Endothelial cell (in vitro differentiated cells): Measurements from ENCODE around the gene POLN. TPM values are rescaled to one million over a fixed set of nuclear protein-coding genes. Genes with fewer than 3 reads are reported as not detected.

Experiments used
- DNase-seq: peaks from one replicate; pipeline ENCODE4 v3.0.0; 2021; ENCODE audit warnings: low spot score
- H3K27ac Mint-ChIP-seq: one replicate; pipeline ENCODE4 v1.8.0; 2021; ENCODE audit warnings: mixed read lengths, inconsistent platforms; ENCODE audit not compliant: unreplicated experiment
- H3K27me3 Mint-ChIP-seq: one replicate; pipeline ENCODE4 v1.8.0; 2021; ENCODE audit warnings: mild to moderate bottlenecking, moderate library complexity, mixed read lengths, inconsistent platforms; ENCODE audit not compliant: unreplicated experiment
- H3K36me3 Mint-ChIP-seq: one replicate; pipeline ENCODE4 v1.8.0; 2021; ENCODE audit warnings: mild to moderate bottlenecking, low read depth, mixed read lengths, inconsistent platforms; ENCODE audit not compliant: unreplicated experiment
- H3K4me1 Mint-ChIP-seq: one replicate; pipeline ENCODE4 v1.8.0; 2021; ENCODE audit warnings: mild to moderate bottlenecking, mixed read lengths, inconsistent platforms; ENCODE audit not compliant: unreplicated experiment
- H3K4me3 Mint-ChIP-seq: one replicate; pipeline ENCODE4 v1.8.0; 2021; ENCODE audit warnings: mild to moderate bottlenecking, mixed read lengths, inconsistent platforms; ENCODE audit not compliant: unreplicated experiment
- H3K9me3 Mint-ChIP-seq: one replicate; pipeline ENCODE4 v1.8.0; 2021; ENCODE audit warnings: mixed read lengths, inconsistent platforms; ENCODE audit not compliant: unreplicated experiment
- total RNA-seq: library from RNA; stranded (reverse); fragmentation: NEBNext Ultra II Directional; extraction: Animal tissue kit (Norgen Biotek cat#: 25700); gene quantifications from one replicate; pipeline ENCODE4 v1.2.1, GENCODE V29; 2021; ENCODE audit not compliant: unreplicated experiment
- TF ChIP-seq, protein P1 (sequence below): fragments of 200-600 bp; sonication (generic); IDR thresholded peaks from one replicate; pipeline ENCODE4 v1.5.0; 2021; ENCODE audit warnings: antibody characterized with exemption; ENCODE audit not compliant: unreplicated experiment

POLN gene
- total RNA-seq, 1 donor from 2014 or later, result 2.5 TPM

DNA sequence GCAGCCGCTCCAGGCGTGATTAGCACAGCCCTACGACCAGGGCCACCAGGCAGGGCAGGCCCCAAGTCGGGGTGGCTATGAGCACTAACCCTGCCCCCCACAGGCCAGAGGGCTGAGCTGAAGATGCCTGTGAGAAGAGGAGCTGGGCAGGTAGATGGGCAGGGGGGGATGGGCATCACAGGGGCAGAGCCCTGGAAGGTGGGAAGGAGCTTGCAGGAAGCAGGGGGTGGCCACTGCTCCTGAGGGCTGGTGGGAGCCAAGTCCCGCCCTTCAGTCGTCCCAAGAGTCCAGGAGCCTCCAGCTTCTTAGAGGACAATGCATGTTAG lies 27.2 kb upstream of the POLN start:
- no peaks in the 10 kb centered on the region for H3K4me1 Mint-ChIP-seq
- no peak overlapping the region for H3K27ac Mint-ChIP-seq
- H3K36me3 Mint-ChIP-seq, result peaks cover 4% of the 10 kb centered on the region
- H3K9me3 Mint-ChIP-seq, result no peaks in the 10 kb centered on the region
- no peak for DNase-seq
- TF ChIP-seq, protein P1, sequence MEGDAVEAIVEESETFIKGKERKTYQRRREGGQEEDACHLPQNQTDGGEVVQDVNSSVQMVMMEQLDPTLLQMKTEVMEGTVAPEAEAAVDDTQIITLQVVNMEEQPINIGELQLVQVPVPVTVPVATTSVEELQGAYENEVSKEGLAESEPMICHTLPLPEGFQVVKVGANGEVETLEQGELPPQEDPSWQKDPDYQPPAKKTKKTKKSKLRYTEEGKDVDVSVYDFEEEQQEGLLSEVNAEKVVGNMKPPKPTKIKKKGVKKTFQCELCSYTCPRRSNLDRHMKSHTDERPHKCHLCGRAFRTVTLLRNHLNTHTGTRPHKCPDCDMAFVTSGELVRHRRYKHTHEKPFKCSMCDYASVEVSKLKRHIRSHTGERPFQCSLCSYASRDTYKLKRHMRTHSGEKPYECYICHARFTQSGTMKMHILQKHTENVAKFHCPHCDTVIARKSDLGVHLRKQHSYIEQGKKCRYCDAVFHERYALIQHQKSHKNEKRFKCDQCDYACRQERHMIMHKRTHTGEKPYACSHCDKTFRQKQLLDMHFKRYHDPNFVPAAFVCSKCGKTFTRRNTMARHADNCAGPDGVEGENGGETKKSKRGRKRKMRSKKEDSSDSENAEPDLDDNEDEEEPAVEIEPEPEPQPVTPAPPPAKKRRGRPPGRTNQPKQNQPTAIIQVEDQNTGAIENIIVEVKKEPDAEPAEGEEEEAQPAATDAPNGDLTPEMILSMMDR, result no peak
- no peak overlapping the region for H3K4me3 Mint-ChIP-seq
- H3K27me3 Mint-ChIP-seq, result peaks cover 10% of the 10 kb centered on the region

DNA sequence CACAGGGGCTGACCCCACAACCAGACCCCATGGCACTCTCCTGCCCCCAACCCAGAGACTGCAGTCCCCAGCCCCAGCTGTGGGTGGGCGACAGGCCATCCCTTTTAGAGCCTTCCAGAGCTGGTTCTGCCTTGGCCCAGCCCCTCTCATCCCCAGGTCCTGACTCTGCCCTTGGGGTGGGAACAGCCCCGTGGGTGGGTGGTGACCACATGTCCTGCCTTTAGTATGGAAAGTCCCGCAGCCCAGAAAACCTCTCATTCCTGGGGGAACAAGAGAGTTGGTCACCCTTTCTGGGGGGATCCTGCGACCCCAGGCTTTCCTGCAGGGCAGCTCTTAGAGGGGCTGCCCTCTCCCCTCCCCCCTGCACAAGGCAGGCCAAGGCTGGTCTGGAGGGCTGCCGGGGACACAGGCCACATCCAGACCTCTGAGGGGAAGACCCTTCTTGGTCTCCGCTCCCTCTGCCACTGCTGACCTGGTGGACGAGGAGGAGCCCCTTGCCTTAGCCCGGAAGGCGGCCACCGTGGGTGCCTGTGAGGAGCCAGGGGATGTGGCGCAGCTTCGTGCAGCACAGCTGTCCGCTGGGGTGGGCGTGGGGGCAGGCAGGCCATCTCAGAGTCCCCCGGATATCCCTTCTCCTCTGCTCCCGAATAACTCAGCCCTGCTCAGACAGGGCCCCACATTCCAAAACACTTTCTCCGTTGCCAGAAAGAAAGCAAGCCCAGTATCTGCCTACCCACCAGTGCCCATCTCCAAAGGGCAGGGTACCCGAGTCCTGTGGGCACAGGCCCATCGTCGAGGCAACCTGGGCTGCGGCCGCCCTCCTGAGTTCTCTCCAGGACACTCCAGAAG lies 26.7 kb upstream of the POLN start:
- H3K9me3 Mint-ChIP-seq, result no peaks in the 10 kb centered on the region
- TF ChIP-seq, protein P1, result no peak
- H3K27ac Mint-ChIP-seq, result no peak overlapping the region
- DNase-seq, result no peak
- peaks cover 4% of the 10 kb centered on the region for H3K36me3 Mint-ChIP-seq
- peaks cover 14% of the 10 kb centered on the region for H3K27me3 Mint-ChIP-seq
- no peak overlapping the region for H3K4me3 Mint-ChIP-seq
- H3K4me1 Mint-ChIP-seq, result no peaks in the 10 kb centered on the region

DNA sequence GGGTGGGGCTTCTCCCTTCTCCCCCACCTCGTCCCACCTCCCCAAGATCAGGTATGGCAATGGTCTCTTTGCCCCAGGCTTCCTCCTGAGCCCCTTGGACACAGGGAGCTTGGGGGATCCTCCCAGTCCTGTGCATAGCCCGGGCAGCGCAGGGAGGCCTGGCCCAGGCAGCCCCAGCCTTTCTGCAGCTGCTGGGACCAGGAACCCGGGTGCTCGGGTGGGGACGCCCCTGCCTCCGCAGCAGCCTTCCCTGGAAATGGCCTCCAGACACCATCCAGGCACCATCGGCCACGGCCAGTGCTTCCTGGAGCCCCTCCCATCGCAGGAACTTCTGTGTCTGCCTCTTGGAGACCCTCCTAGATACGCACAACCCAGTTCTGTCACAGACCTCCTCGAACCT lies 25.9 kb upstream of the POLN start:
- no peak for DNase-seq
- Mint-ChIP-seq H3K4me1 (no peaks in the 10 kb centered on the region), H3K27me3 (peaks cover 15% of the 10 kb centered on the region), H3K4me3 (no peak overlapping the region), H3K27ac (no peak overlapping the region), H3K36me3 (peaks cover 4% of the 10 kb centered on the region), H3K9me3 (no peaks in the 10 kb centered on the region)
- TF ChIP-seq, protein P1, result no peak

DNA sequence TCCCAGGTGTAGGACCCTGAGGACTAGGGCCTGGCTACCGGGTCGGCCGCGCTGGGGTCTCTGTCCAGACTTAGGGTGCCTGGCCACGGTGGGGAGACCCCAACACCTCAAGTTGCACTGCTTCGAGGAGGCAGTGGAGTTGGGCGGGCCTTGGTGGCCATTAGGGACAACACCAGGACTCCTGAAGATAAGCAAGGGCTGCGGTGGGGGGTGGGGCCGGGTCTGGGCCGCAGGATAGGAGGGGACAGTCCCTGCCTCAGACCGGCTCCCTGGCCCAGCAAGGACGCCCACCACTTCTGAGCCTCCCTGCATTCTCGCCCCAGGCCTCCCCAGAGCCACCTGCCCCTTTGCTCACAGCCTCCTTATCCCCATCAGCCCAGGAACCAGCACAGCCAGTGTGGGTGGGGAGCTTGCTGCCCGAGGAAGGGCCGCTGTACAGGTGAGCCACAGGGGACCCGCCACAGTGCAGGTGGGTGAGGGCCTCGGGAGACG lies 25.4 kb upstream of the POLN start:
- Mint-ChIP-seq H3K4me1 (no peaks in the 10 kb centered on the region), H3K27me3 (peaks cover 15% of the 10 kb centered on the region), H3K27ac (no peak overlapping the region), H3K36me3 (peaks cover 4% of the 10 kb centered on the region), H3K9me3 (no peaks in the 10 kb centered on the region), H3K4me3 (no peak overlapping the region)
- no peak for DNase-seq
- TF ChIP-seq, protein P1, result no peak

DNA sequence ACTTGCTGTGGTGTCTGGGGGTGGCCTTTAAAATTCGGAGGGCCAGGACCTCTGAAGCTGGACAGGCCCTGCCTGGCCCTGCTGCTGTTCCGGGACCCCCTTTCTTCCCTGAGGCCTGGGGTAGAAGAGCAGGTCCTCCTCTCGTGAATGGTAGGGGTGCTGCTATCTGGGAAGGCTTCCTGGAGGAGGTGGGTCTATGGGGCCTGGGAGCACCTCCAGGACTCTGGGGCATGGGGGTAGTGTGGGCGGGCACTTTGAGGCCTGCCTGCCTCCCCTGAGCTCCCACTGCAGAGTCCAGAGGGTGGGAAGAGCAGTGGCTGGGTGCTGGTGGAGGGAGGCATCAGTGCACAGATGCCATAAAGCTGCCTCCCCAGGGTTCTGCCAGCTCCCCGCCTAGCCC lies 24.9 kb upstream of the POLN start:
- H3K27me3 Mint-ChIP-seq, result peaks cover 15% of the 10 kb centered on the region
- no peaks in the 10 kb centered on the region for H3K4me1 Mint-ChIP-seq
- no peak overlapping the region for H3K4me3 Mint-ChIP-seq
- no peaks in the 10 kb centered on the region for H3K9me3 Mint-ChIP-seq
- TF ChIP-seq, protein P1, result no peak
- DNase-seq, result no peak
- no peak overlapping the region for H3K27ac Mint-ChIP-seq
- peaks cover 4% of the 10 kb centered on the region for H3K36me3 Mint-ChIP-seq
